WTC11 (cell line): ENCODE results near the gene PPP3R1. TPM values are rescaled to one million over a fixed set of nuclear protein-coding genes. Genes with fewer than 3 reads are reported as not detected.

Experiments used
- ATF1 ChIP-seq: sonication (generic); formaldehyde crosslinking; IDR thresholded peaks from 2 replicates; pipeline ENCODE4 v1.8.1; 2023; ENCODE audit warnings: mild to moderate bottlenecking, moderate library complexity, missing genetic modification reagents
- ATF2 ChIP-seq: sonication (generic); formaldehyde crosslinking; IDR thresholded peaks from 2 replicates; pipeline ENCODE4 v1.8.1; 2022; ENCODE audit warnings: low read depth, missing genetic modification reagents, borderline replicate concordance
- ATF3 ChIP-seq: sonication (generic); formaldehyde crosslinking; conservative IDR thresholded peaks from 2 replicates; pipeline ENCODE4 v1.8.1; 2022; ENCODE audit warnings: mild to moderate bottlenecking, missing genetic modification reagents
- CREB1 ChIP-seq: sonication (generic); formaldehyde crosslinking; IDR thresholded peaks from 2 replicates; pipeline ENCODE4 v1.8.0; 2023; ENCODE audit warnings: mild to moderate bottlenecking, missing genetic modification reagents
- ESRRA ChIP-seq: sonication (generic); formaldehyde crosslinking; IDR thresholded peaks from 2 replicates; pipeline ENCODE4 v1.8.1; 2022; ENCODE audit warnings: mild to moderate bottlenecking, missing genetic modification reagents, borderline replicate concordance
- FOXP1 ChIP-seq: sonication (generic); formaldehyde crosslinking; IDR thresholded peaks from 2 replicates; pipeline ENCODE4 v1.8.0; 2022; ENCODE audit warnings: missing genetic modification reagents, mild to moderate bottlenecking, moderate library complexity, borderline replicate concordance
- MXD4 ChIP-seq: fragments of 250-450 bp; sonication (Bioruptor Pico); IDR thresholded peaks from 2 replicates; pipeline ENCODE4 v1.8.0; 2021; ENCODE audit warnings: mild to moderate bottlenecking, moderate library complexity, borderline replicate concordance
- RORB ChIP-seq: fragments of 250-450 bp; sonication (Bioruptor Pico); IDR thresholded peaks from 2 replicates; pipeline ENCODE4 v1.9.0; 2021; ENCODE audit warnings: mild to moderate bottlenecking
- SOX15 ChIP-seq: fragments of 250-450 bp; sonication (Bioruptor Pico); IDR thresholded peaks from 2 replicates; pipeline ENCODE4 v1.9.0; 2021; ENCODE audit warnings: mild to moderate bottlenecking
- TEAD1 ChIP-seq: sonication (generic); formaldehyde crosslinking; IDR thresholded peaks from 2 replicates; pipeline ENCODE4 v1.8.0; 2022; ENCODE audit warnings: mild to moderate bottlenecking, missing genetic modification reagents
- ZBTB43 ChIP-seq: sonication (generic); formaldehyde crosslinking; IDR thresholded peaks from 2 replicates; pipeline ENCODE4 v1.8.1; 2023; ENCODE audit warnings: mild to moderate bottlenecking, missing genetic modification reagents
- total RNA-seq: library from RNA; stranded (reverse); gene quantifications from 3 replicates; pipeline ENCODE4 v1.2.3, GENCODE V29; 2021
- TF ChIP-seq, protein P1 (sequence below): sonication (generic); formaldehyde crosslinking; IDR thresholded peaks from 2 replicates; pipeline ENCODE4 v1.8.0; 2023; ENCODE audit warnings: mild to moderate bottlenecking, missing genetic modification reagents
- TF ChIP-seq, protein P2 (sequence below): fragments of 250-450 bp; sonication (Bioruptor Pico); IDR thresholded peaks from 2 replicates; pipeline ENCODE4 v1.9.0; 2021; ENCODE audit warnings: mild to moderate bottlenecking
- TF ChIP-seq, protein P3 (sequence below): sonication (generic); formaldehyde crosslinking; IDR thresholded peaks from 2 replicates; pipeline ENCODE4 v1.8.0; 2022; ENCODE audit warnings: missing genetic modification reagents
- TF ChIP-seq, protein P4 (sequence below): fragments of 200-600 bp; IDR thresholded peaks from 2 replicates; pipeline ENCODE4 v1.8.0; 2022; ENCODE audit warnings: antibody characterized with exemption
- TF ChIP-seq, protein P5 (sequence below): fragments of 250-450 bp; sonication (Bioruptor Pico); IDR thresholded peaks from 2 replicates; pipeline ENCODE4 v1.9.0; 2021; ENCODE audit warnings: mild to moderate bottlenecking, borderline replicate concordance

PPP3R1 gene
- total RNA-seq, 1 experiment from 2014 or later: 61.4 TPM

DNA sequence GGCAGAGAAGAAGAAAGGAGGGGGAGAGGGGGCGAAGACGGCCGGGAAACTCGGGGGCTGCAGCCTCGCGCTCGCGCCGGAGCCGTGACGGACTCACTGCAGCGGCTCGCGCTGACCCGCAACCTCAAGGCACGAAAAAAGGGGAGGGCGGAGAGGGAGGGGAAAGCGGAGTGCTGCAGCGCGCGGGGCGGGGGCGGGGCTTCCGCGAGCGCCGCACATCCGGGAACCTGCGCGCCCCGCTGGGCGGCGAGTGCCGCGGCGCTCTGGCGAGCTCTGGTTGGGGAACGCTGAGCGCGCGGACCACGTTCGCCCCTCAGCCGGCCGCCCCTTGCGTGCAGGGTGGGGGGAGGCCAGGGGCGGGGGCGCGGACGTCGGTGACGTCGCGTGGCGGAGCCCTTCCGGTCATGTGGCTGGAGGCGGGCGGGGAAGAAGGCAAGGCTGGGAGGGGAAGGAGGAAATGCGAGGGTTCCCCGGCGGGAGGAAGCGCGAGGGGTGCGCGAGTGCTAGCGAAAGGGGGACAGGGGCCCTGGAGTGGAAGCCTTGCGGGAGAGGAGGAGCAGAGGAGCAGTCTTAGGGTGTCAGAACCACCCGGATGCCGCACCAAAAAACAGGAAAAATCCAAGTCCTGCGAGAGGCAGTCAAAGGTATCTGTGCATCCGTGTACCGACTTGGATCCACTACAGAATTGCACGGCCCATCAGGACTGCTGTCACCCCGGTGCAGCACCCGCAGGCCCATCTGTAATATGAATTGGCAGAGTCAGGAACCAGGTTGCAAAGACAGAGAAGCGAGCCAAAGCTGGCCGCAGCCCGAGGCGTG is at the start of gene PPP3R1 (continued):
- TF ChIP-seq, protein P1, sequence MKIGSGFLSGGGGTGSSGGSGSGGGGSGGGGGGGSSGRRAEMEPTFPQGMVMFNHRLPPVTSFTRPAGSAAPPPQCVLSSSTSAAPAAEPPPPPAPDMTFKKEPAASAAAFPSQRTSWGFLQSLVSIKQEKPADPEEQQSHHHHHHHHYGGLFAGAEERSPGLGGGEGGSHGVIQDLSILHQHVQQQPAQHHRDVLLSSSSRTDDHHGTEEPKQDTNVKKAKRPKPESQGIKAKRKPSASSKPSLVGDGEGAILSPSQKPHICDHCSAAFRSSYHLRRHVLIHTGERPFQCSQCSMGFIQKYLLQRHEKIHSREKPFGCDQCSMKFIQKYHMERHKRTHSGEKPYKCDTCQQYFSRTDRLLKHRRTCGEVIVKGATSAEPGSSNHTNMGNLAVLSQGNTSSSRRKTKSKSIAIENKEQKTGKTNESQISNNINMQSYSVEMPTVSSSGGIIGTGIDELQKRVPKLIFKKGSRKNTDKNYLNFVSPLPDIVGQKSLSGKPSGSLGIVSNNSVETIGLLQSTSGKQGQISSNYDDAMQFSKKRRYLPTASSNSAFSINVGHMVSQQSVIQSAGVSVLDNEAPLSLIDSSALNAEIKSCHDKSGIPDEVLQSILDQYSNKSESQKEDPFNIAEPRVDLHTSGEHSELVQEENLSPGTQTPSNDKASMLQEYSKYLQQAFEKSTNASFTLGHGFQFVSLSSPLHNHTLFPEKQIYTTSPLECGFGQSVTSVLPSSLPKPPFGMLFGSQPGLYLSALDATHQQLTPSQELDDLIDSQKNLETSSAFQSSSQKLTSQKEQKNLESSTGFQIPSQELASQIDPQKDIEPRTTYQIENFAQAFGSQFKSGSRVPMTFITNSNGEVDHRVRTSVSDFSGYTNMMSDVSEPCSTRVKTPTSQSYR: peak; percentile 18; the same call in 1 of the 2 replicates
- TF ChIP-seq CREB1 (CRISPR knock-in tag) (no peak), FOXP1 (CRISPR knock-in tag) (peak; percentile 52; the same call in 1 of the 2 replicates), MXD4 (CRISPR knock-in tag) (no peak), ATF2 (CRISPR knock-in tag) (no peak), TEAD1 (no peak; the same call in 1 of the 2 replicates), SOX15 (CRISPR knock-in tag) (no peak), ATF1 (CRISPR knock-in tag) (no peak), ESRRA (no peak), RORB (CRISPR knock-in tag) (no peak), ZBTB43 (CRISPR knock-in tag) (peak; percentile 71; the same call in 1 of the 2 replicates), ATF3 (CRISPR knock-in tag) (no peak)
- TF ChIP-seq, protein P2, sequence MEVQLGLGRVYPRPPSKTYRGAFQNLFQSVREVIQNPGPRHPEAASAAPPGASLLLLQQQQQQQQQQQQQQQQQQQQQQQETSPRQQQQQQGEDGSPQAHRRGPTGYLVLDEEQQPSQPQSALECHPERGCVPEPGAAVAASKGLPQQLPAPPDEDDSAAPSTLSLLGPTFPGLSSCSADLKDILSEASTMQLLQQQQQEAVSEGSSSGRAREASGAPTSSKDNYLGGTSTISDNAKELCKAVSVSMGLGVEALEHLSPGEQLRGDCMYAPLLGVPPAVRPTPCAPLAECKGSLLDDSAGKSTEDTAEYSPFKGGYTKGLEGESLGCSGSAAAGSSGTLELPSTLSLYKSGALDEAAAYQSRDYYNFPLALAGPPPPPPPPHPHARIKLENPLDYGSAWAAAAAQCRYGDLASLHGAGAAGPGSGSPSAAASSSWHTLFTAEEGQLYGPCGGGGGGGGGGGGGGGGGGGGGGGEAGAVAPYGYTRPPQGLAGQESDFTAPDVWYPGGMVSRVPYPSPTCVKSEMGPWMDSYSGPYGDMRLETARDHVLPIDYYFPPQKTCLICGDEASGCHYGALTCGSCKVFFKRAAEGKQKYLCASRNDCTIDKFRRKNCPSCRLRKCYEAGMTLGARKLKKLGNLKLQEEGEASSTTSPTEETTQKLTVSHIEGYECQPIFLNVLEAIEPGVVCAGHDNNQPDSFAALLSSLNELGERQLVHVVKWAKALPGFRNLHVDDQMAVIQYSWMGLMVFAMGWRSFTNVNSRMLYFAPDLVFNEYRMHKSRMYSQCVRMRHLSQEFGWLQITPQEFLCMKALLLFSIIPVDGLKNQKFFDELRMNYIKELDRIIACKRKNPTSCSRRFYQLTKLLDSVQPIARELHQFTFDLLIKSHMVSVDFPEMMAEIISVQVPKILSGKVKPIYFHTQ: no peak
- TF ChIP-seq, protein P3, sequence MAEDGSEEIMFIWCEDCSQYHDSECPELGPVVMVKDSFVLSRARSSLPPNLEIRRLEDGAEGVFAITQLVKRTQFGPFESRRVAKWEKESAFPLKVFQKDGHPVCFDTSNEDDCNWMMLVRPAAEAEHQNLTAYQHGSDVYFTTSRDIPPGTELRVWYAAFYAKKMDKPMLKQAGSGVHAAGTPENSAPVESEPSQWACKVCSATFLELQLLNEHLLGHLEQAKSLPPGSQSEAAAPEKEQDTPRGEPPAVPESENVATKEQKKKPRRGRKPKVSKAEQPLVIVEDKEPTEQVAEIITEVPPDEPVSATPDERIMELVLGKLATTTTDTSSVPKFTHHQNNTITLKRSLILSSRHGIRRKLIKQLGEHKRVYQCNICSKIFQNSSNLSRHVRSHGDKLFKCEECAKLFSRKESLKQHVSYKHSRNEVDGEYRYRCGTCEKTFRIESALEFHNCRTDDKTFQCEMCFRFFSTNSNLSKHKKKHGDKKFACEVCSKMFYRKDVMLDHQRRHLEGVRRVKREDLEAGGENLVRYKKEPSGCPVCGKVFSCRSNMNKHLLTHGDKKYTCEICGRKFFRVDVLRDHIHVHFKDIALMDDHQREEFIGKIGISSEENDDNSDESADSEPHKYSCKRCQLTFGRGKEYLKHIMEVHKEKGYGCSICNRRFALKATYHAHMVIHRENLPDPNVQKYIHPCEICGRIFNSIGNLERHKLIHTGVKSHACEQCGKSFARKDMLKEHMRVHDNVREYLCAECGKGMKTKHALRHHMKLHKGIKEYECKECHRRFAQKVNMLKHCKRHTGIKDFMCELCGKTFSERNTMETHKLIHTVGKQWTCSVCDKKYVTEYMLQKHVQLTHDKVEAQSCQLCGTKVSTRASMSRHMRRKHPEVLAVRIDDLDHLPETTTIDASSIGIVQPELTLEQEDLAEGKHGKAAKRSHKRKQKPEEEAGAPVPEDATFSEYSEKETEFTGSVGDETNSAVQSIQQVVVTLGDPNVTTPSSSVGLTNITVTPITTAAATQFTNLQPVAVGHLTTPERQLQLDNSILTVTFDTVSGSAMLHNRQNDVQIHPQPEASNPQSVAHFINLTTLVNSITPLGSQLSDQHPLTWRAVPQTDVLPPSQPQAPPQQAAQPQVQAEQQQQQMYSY (CRISPR knock-in tag): no peak
- TF ChIP-seq, protein P4, sequence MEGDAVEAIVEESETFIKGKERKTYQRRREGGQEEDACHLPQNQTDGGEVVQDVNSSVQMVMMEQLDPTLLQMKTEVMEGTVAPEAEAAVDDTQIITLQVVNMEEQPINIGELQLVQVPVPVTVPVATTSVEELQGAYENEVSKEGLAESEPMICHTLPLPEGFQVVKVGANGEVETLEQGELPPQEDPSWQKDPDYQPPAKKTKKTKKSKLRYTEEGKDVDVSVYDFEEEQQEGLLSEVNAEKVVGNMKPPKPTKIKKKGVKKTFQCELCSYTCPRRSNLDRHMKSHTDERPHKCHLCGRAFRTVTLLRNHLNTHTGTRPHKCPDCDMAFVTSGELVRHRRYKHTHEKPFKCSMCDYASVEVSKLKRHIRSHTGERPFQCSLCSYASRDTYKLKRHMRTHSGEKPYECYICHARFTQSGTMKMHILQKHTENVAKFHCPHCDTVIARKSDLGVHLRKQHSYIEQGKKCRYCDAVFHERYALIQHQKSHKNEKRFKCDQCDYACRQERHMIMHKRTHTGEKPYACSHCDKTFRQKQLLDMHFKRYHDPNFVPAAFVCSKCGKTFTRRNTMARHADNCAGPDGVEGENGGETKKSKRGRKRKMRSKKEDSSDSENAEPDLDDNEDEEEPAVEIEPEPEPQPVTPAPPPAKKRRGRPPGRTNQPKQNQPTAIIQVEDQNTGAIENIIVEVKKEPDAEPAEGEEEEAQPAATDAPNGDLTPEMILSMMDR: no peak
- TF ChIP-seq, protein P5, sequence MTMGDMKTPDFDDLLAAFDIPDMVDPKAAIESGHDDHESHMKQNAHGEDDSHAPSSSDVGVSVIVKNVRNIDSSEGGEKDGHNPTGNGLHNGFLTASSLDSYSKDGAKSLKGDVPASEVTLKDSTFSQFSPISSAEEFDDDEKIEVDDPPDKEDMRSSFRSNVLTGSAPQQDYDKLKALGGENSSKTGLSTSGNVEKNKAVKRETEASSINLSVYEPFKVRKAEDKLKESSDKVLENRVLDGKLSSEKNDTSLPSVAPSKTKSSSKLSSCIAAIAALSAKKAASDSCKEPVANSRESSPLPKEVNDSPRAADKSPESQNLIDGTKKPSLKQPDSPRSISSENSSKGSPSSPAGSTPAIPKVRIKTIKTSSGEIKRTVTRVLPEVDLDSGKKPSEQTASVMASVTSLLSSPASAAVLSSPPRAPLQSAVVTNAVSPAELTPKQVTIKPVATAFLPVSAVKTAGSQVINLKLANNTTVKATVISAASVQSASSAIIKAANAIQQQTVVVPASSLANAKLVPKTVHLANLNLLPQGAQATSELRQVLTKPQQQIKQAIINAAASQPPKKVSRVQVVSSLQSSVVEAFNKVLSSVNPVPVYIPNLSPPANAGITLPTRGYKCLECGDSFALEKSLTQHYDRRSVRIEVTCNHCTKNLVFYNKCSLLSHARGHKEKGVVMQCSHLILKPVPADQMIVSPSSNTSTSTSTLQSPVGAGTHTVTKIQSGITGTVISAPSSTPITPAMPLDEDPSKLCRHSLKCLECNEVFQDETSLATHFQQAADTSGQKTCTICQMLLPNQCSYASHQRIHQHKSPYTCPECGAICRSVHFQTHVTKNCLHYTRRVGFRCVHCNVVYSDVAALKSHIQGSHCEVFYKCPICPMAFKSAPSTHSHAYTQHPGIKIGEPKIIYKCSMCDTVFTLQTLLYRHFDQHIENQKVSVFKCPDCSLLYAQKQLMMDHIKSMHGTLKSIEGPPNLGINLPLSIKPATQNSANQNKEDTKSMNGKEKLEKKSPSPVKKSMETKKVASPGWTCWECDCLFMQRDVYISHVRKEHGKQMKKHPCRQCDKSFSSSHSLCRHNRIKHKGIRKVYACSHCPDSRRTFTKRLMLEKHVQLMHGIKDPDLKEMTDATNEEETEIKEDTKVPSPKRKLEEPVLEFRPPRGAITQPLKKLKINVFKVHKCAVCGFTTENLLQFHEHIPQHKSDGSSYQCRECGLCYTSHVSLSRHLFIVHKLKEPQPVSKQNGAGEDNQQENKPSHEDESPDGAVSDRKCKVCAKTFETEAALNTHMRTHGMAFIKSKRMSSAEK (CRISPR knock-in tag): no peak
